HG02759 (cell line): ENCODE measurements around the gene SLC13A3.
A peak's percentile ranks its signal among the peaks of the same experiment; 100 is the strongest.

ENCODE experiments used
- ATAC-seq: cut with Tn5 transposase; IDR thresholded peaks from one replicate; pipeline ENCODE4 v1.9.1; 2021; ENCODE audit warnings: mild to moderate bottlenecking, moderate library complexity; ENCODE audit not compliant: unreplicated experiment

The SLC13A3 gene

GRCh38 chr20:46651091-46651962, at the start of gene SLC13A3:
Gene SLC13A3, minus strand, starts transcription at chr20:46651459. Its CDS starts 38 bp downstream, at chr20:46651421.
- ATAC-seq, result no peak

GRCh38 chr20:46701057-46701456, 49.8 kb upstream of the SLC13A3 start:
- ATAC-seq, result no peak

GRCh38 chr20:46700481-46700880, 49.2 kb upstream of the SLC13A3 start:
- ATAC-seq, result no peak

- ATAC-seq, result no peak
These were observed 48.5 kb upstream of the SLC13A3 start for GRCh38 chr20:46699651-46700359.

- no peak for ATAC-seq
These were observed 47.5 kb upstream of the SLC13A3 start for GRCh38 chr20:46698788-46699187.

- no peak for ATAC-seq
These were observed 45.6 kb upstream of the SLC13A3 start for GRCh38 chr20:46696791-46697279.

GRCh38 chr20:46695892-46696291, 44.6 kb upstream of the SLC13A3 start:
- ATAC-seq, result no peak

GRCh38 chr20:46694484-46694883, 43.2 kb upstream of the SLC13A3 start:
- ATAC-seq, result no peak

GRCh38 chr20:46691196-46691595, 39.9 kb upstream of the SLC13A3 start:
- no peak for ATAC-seq

- no peak for ATAC-seq
These were observed 39.2 kb upstream of the SLC13A3 start for GRCh38 chr20:46690219-46691106.

GRCh38 chr20:46689754-46690085, 38.5 kb upstream of the SLC13A3 start:
- no peak for ATAC-seq

- ATAC-seq, result peak; percentile 94
These were observed 38.0 kb upstream of the SLC13A3 start, which contains the start of gene TP53RK for GRCh38 chr20:46689082-46689753. Gene TP53RK, minus strand, starts transcription at chr20:46689444. Its CDS starts 30 bp downstream, at chr20:46689414.

- no peak for ATAC-seq
These were observed 37.2 kb upstream of the SLC13A3 start for GRCh38 chr20:46688151-46689081.

- ATAC-seq, result no peak
These were observed 32.9 kb upstream of the SLC13A3 start for GRCh38 chr20:46683939-46684750.

- ATAC-seq, result no peak
These were observed 32.3 kb upstream of the SLC13A3 start for GRCh38 chr20:46683668-46683938.

GRCh38 chr20:46683011-46683667, 31.9 kb upstream of the SLC13A3 start:
- no peak for ATAC-seq

GRCh38 chr20:46682063-46682821, 31.0 kb upstream of the SLC13A3 start:
- no peak for ATAC-seq
